Neural crest cell (in vitro differentiated cells): ENCODE results near the gene SNAPC2. TPM values are rescaled to one million over a fixed set of nuclear protein-coding genes. Genes with fewer than 3 reads are reported as not detected.
"Not testable (repeated sequence)": the region's sequence is repeated elsewhere in the genome, so short reads cannot be mapped to it uniquely, and the experiment has no call there.

Experiments used
- DNase-seq: peaks from one replicate; pipeline ENCODE4 v3.0.0; 2021; ENCODE audit warnings: low read depth, mixed read lengths, low spot score
- H3K27ac Mint-ChIP-seq: one replicate; pipeline ENCODE4 v1.8.0; 2021; ENCODE audit warnings: mild to moderate bottlenecking, mixed read lengths; ENCODE audit not compliant: unreplicated experiment
- H3K27me3 Mint-ChIP-seq: 2 replicates; pipeline ENCODE4 v1.8.0; 2021; ENCODE audit warnings: low read depth, mild to moderate bottlenecking, mixed read lengths
- H3K36me3 Mint-ChIP-seq: 2 replicates; pipeline ENCODE4 v1.8.0; 2021; ENCODE audit warnings: low read depth, mild to moderate bottlenecking, mixed read lengths
- H3K4me1 Mint-ChIP-seq: 2 replicates; pipeline ENCODE4 v1.8.0; 2021; ENCODE audit warnings: mixed read lengths
- H3K4me3 Mint-ChIP-seq: one replicate; pipeline ENCODE4 v1.8.0; 2021; ENCODE audit warnings: mild to moderate bottlenecking, mixed read lengths
- H3K9me3 Mint-ChIP-seq: 2 replicates; pipeline ENCODE4 v1.8.0; 2021; ENCODE audit warnings: mixed read lengths
- total RNA-seq: library from RNA; stranded (reverse); gene quantifications from 2 replicates; pipeline ENCODE4 v1.2.1, GENCODE V29; 2021
- TF ChIP-seq, protein P1 (sequence below): fragments of 200-600 bp; sonication (generic); conservative IDR thresholded peaks from 2 replicates; pipeline ENCODE4 v1.5.0; 2021; ENCODE audit warnings: antibody characterized with exemption, mild to moderate bottlenecking

The SNAPC2 gene
- total RNA-seq, 1 donor from 2014 or later, result 19.1 TPM

DNA sequence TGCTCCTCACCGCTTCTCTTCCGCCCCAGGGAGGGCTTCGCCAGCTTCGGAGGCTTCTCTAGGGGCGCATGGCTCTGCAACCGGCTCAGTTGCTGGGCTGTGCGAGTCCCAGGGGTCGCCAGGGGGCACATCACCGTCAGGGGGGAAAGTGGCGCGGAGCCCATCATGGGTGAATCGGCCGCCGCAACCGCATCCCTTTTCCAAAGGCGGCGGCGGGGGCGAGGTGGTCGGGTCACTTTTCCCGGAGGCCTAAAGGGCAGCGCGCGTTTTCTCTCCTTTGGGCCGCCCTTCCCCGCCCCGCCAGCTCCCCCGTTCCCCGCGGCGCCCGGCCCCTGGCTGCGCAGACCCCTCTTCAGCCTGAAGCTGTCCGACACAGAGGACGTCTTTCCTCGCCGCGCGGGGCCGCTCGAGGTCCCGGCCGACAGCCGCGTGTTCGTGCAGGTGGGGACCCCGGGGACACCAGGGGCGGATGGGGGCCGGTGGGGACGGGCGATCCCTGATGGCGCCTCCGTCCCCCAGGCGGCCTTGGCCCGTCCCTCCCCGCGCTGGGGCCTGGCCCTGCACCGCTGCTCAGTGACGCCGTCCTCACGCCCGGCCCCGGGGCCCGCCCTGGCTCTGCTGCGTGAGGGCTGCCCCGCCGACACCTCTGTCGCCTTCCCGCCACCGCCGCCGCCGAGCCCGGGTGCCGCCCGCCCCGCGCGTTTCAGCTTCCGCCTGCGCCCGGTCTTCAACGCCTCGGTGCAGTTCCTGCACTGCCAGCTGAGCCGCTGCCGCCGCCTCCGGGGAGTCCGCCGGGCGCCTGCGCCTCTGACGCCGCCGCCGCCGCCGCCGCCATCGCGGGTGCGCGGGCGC, 3.8 kb upstream of the SNAPC2 start:
- H3K36me3 Mint-ChIP-seq, result no peaks in the 10 kb centered on the region
- DNase-seq, result no peak
- H3K27me3 Mint-ChIP-seq, result peaks cover 66% of the 10 kb centered on the region
- TF ChIP-seq, protein P1, sequence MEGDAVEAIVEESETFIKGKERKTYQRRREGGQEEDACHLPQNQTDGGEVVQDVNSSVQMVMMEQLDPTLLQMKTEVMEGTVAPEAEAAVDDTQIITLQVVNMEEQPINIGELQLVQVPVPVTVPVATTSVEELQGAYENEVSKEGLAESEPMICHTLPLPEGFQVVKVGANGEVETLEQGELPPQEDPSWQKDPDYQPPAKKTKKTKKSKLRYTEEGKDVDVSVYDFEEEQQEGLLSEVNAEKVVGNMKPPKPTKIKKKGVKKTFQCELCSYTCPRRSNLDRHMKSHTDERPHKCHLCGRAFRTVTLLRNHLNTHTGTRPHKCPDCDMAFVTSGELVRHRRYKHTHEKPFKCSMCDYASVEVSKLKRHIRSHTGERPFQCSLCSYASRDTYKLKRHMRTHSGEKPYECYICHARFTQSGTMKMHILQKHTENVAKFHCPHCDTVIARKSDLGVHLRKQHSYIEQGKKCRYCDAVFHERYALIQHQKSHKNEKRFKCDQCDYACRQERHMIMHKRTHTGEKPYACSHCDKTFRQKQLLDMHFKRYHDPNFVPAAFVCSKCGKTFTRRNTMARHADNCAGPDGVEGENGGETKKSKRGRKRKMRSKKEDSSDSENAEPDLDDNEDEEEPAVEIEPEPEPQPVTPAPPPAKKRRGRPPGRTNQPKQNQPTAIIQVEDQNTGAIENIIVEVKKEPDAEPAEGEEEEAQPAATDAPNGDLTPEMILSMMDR, result no peak
- no peaks in the 10 kb centered on the region for H3K9me3 Mint-ChIP-seq
- peaks cover 24% of the 10 kb centered on the region for H3K4me1 Mint-ChIP-seq
- H3K27ac Mint-ChIP-seq, result no peak overlapping the region
- H3K4me3 Mint-ChIP-seq, result peak overlapping the region; percentile 81

DNA sequence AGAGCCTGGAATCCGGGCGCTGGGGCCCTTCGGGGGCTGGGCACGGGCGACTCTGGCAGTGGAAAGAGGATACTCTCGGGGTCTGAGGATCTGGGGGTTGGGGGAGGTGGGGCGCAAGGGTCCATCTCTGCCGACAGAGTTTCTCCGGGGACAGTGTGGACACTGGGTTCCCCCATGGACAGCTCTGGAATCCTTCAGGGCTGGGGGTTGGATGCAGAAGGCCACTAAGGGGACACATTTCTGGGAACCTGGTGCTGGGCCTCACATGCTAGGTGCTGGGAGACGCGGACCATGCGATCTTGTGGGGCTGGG, 3.2 kb upstream of the SNAPC2 start:
- peaks cover 64% of the 10 kb centered on the region for H3K27me3 Mint-ChIP-seq
- no peaks in the 10 kb centered on the region for H3K36me3 Mint-ChIP-seq
- TF ChIP-seq, protein P1, result no peak
- no peak overlapping the region for H3K27ac Mint-ChIP-seq
- DNase-seq, result no peak
- no peaks in the 10 kb centered on the region for H3K9me3 Mint-ChIP-seq
- peaks cover 24% of the 10 kb centered on the region for H3K4me1 Mint-ChIP-seq
- H3K4me3 Mint-ChIP-seq, result peak overlapping the region; percentile 83

DNA sequence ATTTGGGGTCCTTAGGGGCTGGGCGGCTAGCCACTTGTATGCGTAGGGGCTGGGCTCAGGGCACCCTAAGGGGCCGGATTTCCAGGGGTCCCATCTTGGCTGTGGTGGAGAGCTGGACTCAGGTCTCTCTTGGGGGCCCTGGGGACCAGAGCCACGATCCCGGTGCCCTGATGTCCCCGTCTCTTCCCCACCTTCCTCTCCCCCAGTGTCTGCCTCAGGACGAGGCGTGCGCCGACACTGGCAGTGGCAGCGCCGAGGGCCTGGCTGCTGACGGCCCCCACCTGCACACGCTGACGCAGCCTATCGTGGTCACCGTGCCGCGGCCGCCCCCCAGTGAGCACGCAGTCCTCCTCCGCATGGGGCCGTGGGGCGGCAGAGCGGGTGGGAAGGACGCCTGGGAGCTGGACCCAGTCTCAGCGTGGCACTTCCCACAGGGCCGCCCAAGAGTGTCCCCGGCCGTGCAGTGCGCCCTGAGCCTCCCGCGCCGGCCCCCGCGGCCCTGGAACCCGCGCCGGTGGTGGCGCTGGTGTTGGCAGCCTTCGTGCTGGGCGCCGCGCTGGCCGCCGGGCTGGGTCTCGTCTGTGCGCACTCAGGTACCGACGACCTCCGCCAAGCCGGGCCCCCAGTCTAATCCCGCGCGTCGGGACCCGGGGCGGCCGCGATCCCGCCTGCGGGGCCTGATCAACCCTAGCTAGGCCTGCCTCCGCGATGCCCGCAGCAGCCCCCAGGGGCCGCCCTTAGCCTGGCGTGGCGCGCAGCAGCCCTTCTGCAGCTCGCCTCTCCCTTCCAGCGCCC, 2.7 kb upstream of the SNAPC2 start:
- Mint-ChIP-seq H3K27me3 (peaks cover 62% of the 10 kb centered on the region), H3K9me3 (no peaks in the 10 kb centered on the region), H3K4me3 (peak overlapping the region; percentile 86), H3K36me3 (no peaks in the 10 kb centered on the region), H3K4me1 (peaks cover 24% of the 10 kb centered on the region), H3K27ac (no peak overlapping the region)
- TF ChIP-seq, protein P1, result peak; percentile 62
- DNase-seq, result peak; percentile 58

DNA sequence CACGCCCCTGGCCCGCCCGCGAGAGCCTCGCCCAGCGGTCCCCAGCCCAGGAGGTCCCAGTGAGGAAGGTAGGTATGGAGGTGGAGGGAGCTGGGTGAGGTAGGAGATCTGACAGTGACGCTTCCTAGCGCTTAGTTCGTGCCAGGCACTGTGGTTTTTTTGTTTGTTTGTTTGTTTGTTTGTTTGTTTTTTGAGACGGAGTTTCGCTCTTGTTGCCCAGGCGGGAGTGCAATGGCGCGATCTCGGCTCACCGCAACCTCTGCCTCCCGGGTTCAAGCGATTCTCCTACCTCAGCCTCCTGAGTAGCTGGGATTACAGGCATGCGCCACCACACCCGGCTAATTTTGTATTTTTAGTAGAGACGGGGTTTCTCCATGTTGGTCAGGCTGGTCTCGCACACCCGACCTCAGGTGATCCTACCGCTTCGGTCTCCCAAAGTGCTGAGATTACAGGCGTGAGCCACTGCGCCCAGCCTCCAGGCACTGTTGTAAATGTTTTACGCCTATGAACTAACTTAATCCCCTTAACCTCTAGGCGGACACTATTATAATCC, 2.0 kb upstream of the SNAPC2 start:
- not testable (repeated sequence) for H3K27ac Mint-ChIP-seq, H3K36me3 Mint-ChIP-seq, DNase-seq, H3K9me3 Mint-ChIP-seq
- peaks cover 58% of the 10 kb centered on the region for H3K27me3 Mint-ChIP-seq
- peaks cover 24% of the 10 kb centered on the region for H3K4me1 Mint-ChIP-seq
- peak overlapping the region; percentile 86 for H3K4me3 Mint-ChIP-seq

DNA sequence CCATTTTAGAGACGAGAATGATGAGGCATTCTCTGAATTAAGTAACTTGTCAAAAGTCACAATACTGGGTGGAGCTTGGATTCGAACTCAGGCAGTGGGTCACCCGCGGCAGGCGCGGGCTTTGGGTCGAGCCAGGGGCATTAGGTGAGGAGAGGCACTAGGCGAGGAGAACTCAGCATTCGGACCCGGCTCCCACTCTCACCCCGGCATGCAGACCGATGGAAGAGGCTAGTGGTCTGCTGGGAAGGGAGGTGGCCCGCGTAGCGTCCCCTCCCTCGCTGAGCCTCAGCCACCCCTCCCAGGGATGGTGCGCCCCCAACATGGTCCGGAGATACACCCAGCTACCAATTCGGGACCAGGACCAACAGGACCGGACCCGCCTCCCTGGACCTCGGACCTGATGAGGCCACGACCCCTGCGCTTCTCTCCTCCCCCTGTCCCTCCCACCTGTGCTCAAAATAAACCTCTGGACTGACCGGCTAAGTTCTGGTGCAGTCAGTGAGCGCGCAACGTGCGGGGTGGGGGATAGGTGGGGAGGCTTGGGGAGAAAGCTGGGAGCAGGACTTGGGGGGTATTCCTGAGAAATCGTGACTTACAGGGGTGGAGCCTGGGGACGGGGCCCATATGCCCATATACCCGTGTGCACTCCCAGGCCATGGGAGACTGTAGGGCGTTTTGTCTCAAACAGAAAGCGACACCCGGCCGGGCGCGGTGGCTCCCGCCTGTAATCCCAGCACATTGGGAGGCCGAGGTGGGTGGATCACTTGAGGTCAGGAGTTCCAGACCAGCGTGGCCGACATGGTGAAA, 1.3 kb upstream of the SNAPC2 start:
- Mint-ChIP-seq H3K36me3 (no peaks in the 10 kb centered on the region), H3K4me3 (peak overlapping the region; percentile 89), H3K27me3 (peaks cover 55% of the 10 kb centered on the region), H3K27ac (no peak overlapping the region), H3K9me3 (no peaks in the 10 kb centered on the region), H3K4me1 (peaks cover 24% of the 10 kb centered on the region)
- DNase-seq, result no peak
- TF ChIP-seq, protein P1, result no peak
